ENCODE data around the gene WDFY2.

WDFY2 gene

GRCh38 chr13:51603716-51604115 lies 19.5 kb downstream of the WDFY2 start:
- DNase-seq: no peak

GRCh38 chr13:51605698-51606097 lies 21.4 kb downstream of the WDFY2 start:
- DNase-seq: no peak

GRCh38 chr13:51607165-51607564 lies 22.9 kb downstream of the WDFY2 start:
- DNase-seq: no peak

GRCh38 chr13:51608857-51609406 lies 24.7 kb downstream of the WDFY2 start:
- no peak for DNase-seq

- no peak for DNase-seq
These were observed 28.6 kb downstream of the WDFY2 start for GRCh38 chr13:51612867-51613266.

- no peak for DNase-seq
These were observed 29.3 kb downstream of the WDFY2 start for GRCh38 chr13:51613535-51613934.

- DNase-seq: peak; percentile 80
These were observed 30.1 kb downstream of the WDFY2 start for GRCh38 chr13:51614350-51614786.

GRCh38 chr13:51618626-51619025 lies 34.4 kb downstream of the WDFY2 start:
- no peak for DNase-seq

GRCh38 chr13:51619614-51620013 lies 35.4 kb downstream of the WDFY2 start:
- DNase-seq: no peak

- DNase-seq: peak; percentile 43
These were observed 36.1 kb downstream of the WDFY2 start for GRCh38 chr13:51620165-51620983.

GRCh38 chr13:51621602-51622001 lies 37.3 kb downstream of the WDFY2 start:
- DNase-seq: no peak

GRCh38 chr13:51623473-51623872 lies 39.2 kb downstream of the WDFY2 start:
- no peak for DNase-seq

GRCh38 chr13:51624207-51624606 lies 39.9 kb downstream of the WDFY2 start:
- DNase-seq: no peak

- no peak for DNase-seq
These were observed 40.6 kb downstream of the WDFY2 start for GRCh38 chr13:51624695-51625345.

- DNase-seq: no peak
These were observed 41.5 kb downstream of the WDFY2 start for GRCh38 chr13:51625555-51626345.

GRCh38 chr13:51626749-51627148 lies 42.5 kb downstream of the WDFY2 start:
- DNase-seq: no peak

GRCh38 chr13:51628059-51628852 lies 44.0 kb downstream of the WDFY2 start:
- DNase-seq: no peak

GRCh38 chr13:51629491-51630287 lies 45.4 kb downstream of the WDFY2 start:
- no peak for DNase-seq

GRCh38 chr13:51630288-51630615 lies 46.0 kb downstream of the WDFY2 start:
- no peak for DNase-seq

- DNase-seq: no peak
These were observed 48.5 kb downstream of the WDFY2 start for GRCh38 chr13:51632591-51633362.

Data from SHP77 treated with DMSO at 0.1 percent for 48 hours (cell line).